ENCODE data around the gene CNTFR. TPM values are rescaled to one million over a fixed set of nuclear protein-coding genes. Genes with fewer than 3 reads are reported as not detected.

Gene CNTFR
- total RNA-seq, 1 donor from 2014 or later, result 14.0 TPM

GRCh38 chr9:34522091-34522887 is 67.2 kb downstream of the CNTFR start:
- DNase-seq, result no peak

- DNase-seq, result no peak
These were observed 68.0 kb downstream of the CNTFR start for GRCh38 chr9:34521406-34522045.

GRCh38 chr9:34520505-34521385 is 68.8 kb downstream of the CNTFR start:
- DNase-seq, result no peak

- DNase-seq, result no peak
These were observed 69.4 kb downstream of the CNTFR start for GRCh38 chr9:34520096-34520495.

GRCh38 chr9:34519321-34520020 is 70.1 kb downstream of the CNTFR start:
- DNase-seq, result no peak

- DNase-seq, result no peak
These were observed 70.6 kb downstream of the CNTFR start for GRCh38 chr9:34518896-34519295.

- no peak for DNase-seq
These were observed 71.4 kb downstream of the CNTFR start for GRCh38 chr9:34518110-34518616.

- DNase-seq, result no peak
These were observed 72.3 kb downstream of the CNTFR start for GRCh38 chr9:34517185-34517584.

GRCh38 chr9:34515959-34516358 is 73.6 kb downstream of the CNTFR start:
- DNase-seq, result no peak

- no peak for DNase-seq
These were observed 74.7 kb downstream of the CNTFR start for GRCh38 chr9:34514816-34515215.

GRCh38 chr9:34514401-34514800 is 75.1 kb downstream of the CNTFR start:
- no peak for DNase-seq

GRCh38 chr9:34513567-34514214 is 75.8 kb downstream of the CNTFR start:
- DNase-seq, result peak; percentile 25

- DNase-seq, result no peak
These were observed 77.1 kb downstream of the CNTFR start for GRCh38 chr9:34512131-34513078.

- DNase-seq, result no peak
These were observed 78.7 kb downstream of the CNTFR start for GRCh38 chr9:34510497-34511468.

- DNase-seq, result no peak
These were observed 80.6 kb downstream of the CNTFR start for GRCh38 chr9:34508951-34509350.

GRCh38 chr9:34508463-34508862 is 81.1 kb downstream of the CNTFR start:
- no peak for DNase-seq

- DNase-seq, result no peak
These were observed 81.6 kb downstream of the CNTFR start for GRCh38 chr9:34507966-34508365.

- DNase-seq, result no peak
These were observed 82.0 kb downstream of the CNTFR start for GRCh38 chr9:34507556-34507955.

- DNase-seq, result no peak
These were observed 82.9 kb downstream of the CNTFR start for GRCh38 chr9:34506623-34507022.

Measured in occipital lobe (tissue), 2 donors.